AG10803 (cell line): ENCODE measurements around the gene NNT.
"Not testable (repeated sequence)": the region's sequence is repeated elsewhere in the genome, so short reads cannot be mapped to it uniquely, and the experiment has no call there.

Source experiments
- DNase-seq: peaks from one replicate; pipeline ENCODE4 v3.0.0; 2010; ENCODE audit warnings: low read depth
- H3K4me3 ChIP-seq: 2 replicates; pipeline ENCODE4 v1.5.1; 2011; ENCODE audit warnings: mild to moderate bottlenecking, low read length, control low read depth
- CTCF ChIP-seq: conservative IDR thresholded peaks from 2 replicates; pipeline ENCODE4 v1.5.1; 2011; ENCODE audit warnings: mild to moderate bottlenecking, low read length, control low read depth, inconsistent platforms

NNT gene

GRCh38 chr5:43583724-43584123 lies 19.3 kb upstream of the NNT start:
- DNase-seq, result no peak
- no peak overlapping the region for H3K4me3 ChIP-seq
- no peak for TF ChIP-seq CTCF

- no peak overlapping the region for H3K4me3 ChIP-seq
- no peak for TF ChIP-seq CTCF
- no peak for DNase-seq
These were observed 18.7 kb upstream of the NNT start for GRCh38 chr5:43584166-43584699.

- no peak for DNase-seq
- no peak for TF ChIP-seq CTCF
- H3K4me3 ChIP-seq, result no peak overlapping the region
These were observed 14.1 kb upstream of the NNT start for GRCh38 chr5:43588842-43589241.

GRCh38 chr5:43589310-43589709 lies 13.7 kb upstream of the NNT start:
- H3K4me3 ChIP-seq, result no peak overlapping the region
- no peak for TF ChIP-seq CTCF
- DNase-seq, result no peak

- no peak for DNase-seq
- H3K4me3 ChIP-seq, result no peak overlapping the region
- TF ChIP-seq CTCF, result no peak
These were observed 12.3 kb upstream of the NNT start for GRCh38 chr5:43590700-43591099.

GRCh38 chr5:43592363-43592762 lies 10.6 kb upstream of the NNT start:
- DNase-seq, result no peak
- TF ChIP-seq CTCF, result no peak
- no peak overlapping the region for H3K4me3 ChIP-seq

GRCh38 chr5:43598927-43599326 lies 4.1 kb upstream of the NNT start:
- not testable (repeated sequence) for DNase-seq

More at GRCh38 chr5:43598927-43599326, 4.1 kb upstream of the NNT start:
- H3K4me3 ChIP-seq, result not testable (repeated sequence)
